PC-9 (cell line): ENCODE measurements around the gene ASB6. TPM values are rescaled to one million over a fixed set of nuclear protein-coding genes. Genes with fewer than 3 reads are reported as not detected.

ENCODE experiments used
- BruUV-seq: library from RNA; stranded (reverse); fragments of 400-500 nt; replicated peaks from 2 replicates; lab custom pipeline; 2021; lab: Mats Ljungman, UMichigan
- CTCF ChIA-PET: fragments of 300-600 bp; sonication (Branson Sonifier 250); formaldehyde crosslinking; loops from one replicate; lab custom pipeline; 2022; ENCODE audit warnings: antibody characterized with exemption; lab: Charles Lee
- POLR2A ChIA-PET: fragments of 300-600 bp; sonication (Branson Sonifier 250); formaldehyde crosslinking; loops from one replicate; lab custom pipeline; 2022; ENCODE audit warnings: antibody characterized with exemption; ENCODE audit not compliant: unreplicated experiment; lab: Charles Lee
- DNase-seq, 2 experiments: peaks; one replicate each; pipeline versions ENCODE4 v3.0.0 to v3.0.0-alpha.2; 2015 to 2022; ENCODE audit warnings: mixed read lengths in 1 of 2
- H2AFZ ChIP-seq: fragments of 200-600 bp; sonication (generic); 2 replicates; pipeline ENCODE4 v1.8.1; 2017; ENCODE audit warnings: antibody characterized with exemption
- H3F3A ChIP-seq: fragments of 200-600 bp; sonication (generic); 2 replicates; pipeline ENCODE4 v1.8.1; 2017; ENCODE audit warnings: antibody characterized with exemption, mild to moderate bottlenecking, low read depth; ENCODE audit not compliant: insufficient read depth
- H3K27ac ChIP-seq: fragments of 200-600 bp; sonication (generic); 2 replicates; pipeline ENCODE4 v1.6.1; 2016; ENCODE audit warnings: mixed run types
- H3K27me3 ChIP-seq: fragments of 200-600 bp; sonication (generic); 2 replicates; pipeline ENCODE4 v1.6.1; 2016; ENCODE audit warnings: low read depth, mixed run types; ENCODE audit not compliant: insufficient read depth
- H3K36me3 ChIP-seq: fragments of 200-600 bp; sonication (generic); 2 replicates; pipeline ENCODE4 v1.6.1; 2016; ENCODE audit warnings: low read depth, mixed run types
- H3K4me1 ChIP-seq: fragments of 200-600 bp; sonication (generic); replicated peaks from 2 replicates; pipeline ENCODE4 v1.6.1; 2016; ENCODE audit warnings: mixed run types; ENCODE audit not compliant: insufficient read depth
- H3K4me2 ChIP-seq: fragments of 200-600 bp; sonication (generic); 2 replicates; pipeline ENCODE4 v1.6.1; 2017; ENCODE audit warnings: mixed run types
- H3K4me3 ChIP-seq: fragments of 200-600 bp; sonication (generic); 2 replicates; pipeline ENCODE4 v1.6.1; 2016; ENCODE audit warnings: mixed run types
- H3K79me2 ChIP-seq: fragments of 200-600 bp; sonication (generic); 2 replicates; pipeline ENCODE4 v1.6.1; 2017; ENCODE audit warnings: low read depth, mixed run types
- H3K9me2 ChIP-seq: fragments of 200-600 bp; sonication (generic); 2 replicates; pipeline ENCODE4 v1.8.1; 2017; ENCODE audit warnings: mild to moderate bottlenecking; ENCODE audit not compliant: insufficient read depth
- H3K9me3 ChIP-seq: fragments of 200-600 bp; sonication (generic); 2 replicates; pipeline ENCODE4 v1.8.1; 2016; ENCODE audit warnings: low read depth; ENCODE audit not compliant: insufficient read depth
- H4K20me1 ChIP-seq: fragments of 200-600 bp; sonication (generic); 2 replicates; pipeline ENCODE4 v1.8.1; 2017; ENCODE audit not compliant: insufficient read depth
- CTCF ChIP-seq: fragments of 200-600 bp; sonication (generic); conservative IDR thresholded peaks from 2 replicates; pipeline ENCODE4 v1.6.1; 2017; ENCODE audit warnings: mixed run types, antibody characterized with exemption, mild to moderate bottlenecking, moderate library complexity
- EZH2 ChIP-seq: fragments of 200-600 bp; sonication (generic); IDR thresholded peaks from 2 replicates; pipeline ENCODE4 v1.8.0; 2017; ENCODE audit warnings: antibody characterized with exemption, low read depth
- intact Hi-C: fragments of 100-400 bp; cut with micrococcal nuclease; formaldehyde crosslinking; loops from one replicate; pipeline ENCODE4 v1.10.0; 2022; ENCODE audit not compliant: unreplicated experiment
- total RNA-seq: library from RNA; stranded (reverse); gene quantifications from 2 replicates; pipeline ENCODE4 v1.2.3, GENCODE V29; 2021

ASB6 gene
- total RNA-seq, 1 experiment from 2014 or later = 20.2 TPM

DNA sequence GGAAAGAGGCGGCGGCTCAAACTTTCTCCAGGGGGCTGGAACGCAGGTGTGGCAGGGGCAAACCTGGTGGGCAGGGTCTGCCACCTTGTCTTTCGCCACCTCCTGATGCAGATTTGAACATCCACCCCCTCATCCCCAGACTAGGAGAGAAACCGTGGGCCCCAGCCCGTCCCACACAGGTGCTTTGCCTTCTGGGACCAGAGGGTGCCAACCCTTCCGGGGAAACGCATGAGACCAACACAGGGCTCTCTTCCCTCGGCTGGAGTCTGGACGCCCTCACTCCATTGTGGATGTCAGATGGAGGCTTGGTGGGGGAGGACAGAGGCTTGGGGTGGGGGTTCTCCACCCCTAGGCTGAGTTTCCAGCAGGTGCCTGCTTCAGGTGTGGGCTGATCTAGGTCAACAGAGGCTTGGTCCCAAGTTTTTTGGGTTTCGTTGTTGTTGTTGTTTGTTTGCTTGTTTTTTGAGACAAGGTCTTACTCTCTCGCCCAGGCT lies 30.6 kb downstream of the ASB6 start:
- DNase-seq = no peak
- Histone ChIP-seq H3K9me2 (no peaks in the 10 kb centered on the region), H3F3A (peaks cover 22% of the 10 kb centered on the region), H3K4me2 (peak overlapping the region; percentile 93), H3K79me2 (no peaks in the 10 kb centered on the region), H4K20me1 (no peaks in the 10 kb centered on the region), H3K4me1 (peaks cover 32% of the 10 kb centered on the region), H3K36me3 (no peaks in the 10 kb centered on the region), H2AFZ (peak overlapping the region; percentile 68; the same call in 1 of the 2 replicates), H3K27ac (no peak overlapping the region), H3K27me3 (no peaks in the 10 kb centered on the region), H3K4me3 (peak overlapping the region; percentile 93; the same call in 1 of the 2 replicates), H3K9me3 (no peaks in the 10 kb centered on the region)
- TF ChIP-seq EZH2 = no peak
- no peak; the same call in 1 of the 2 replicates for TF ChIP-seq CTCF
- ChIA-PET CTCF (interaction anchor here (1.0 to 1.3 kb wide), 3 partner anchors 13 to 472 kb away, joined by 3 to 4 read pairs (median 3); no protein-coding TSS in a partner anchor), POLR2A (interaction anchor here (0.5 to 0.6 kb wide), 3 partner anchors 9 to 504 kb away, joined by 3 to 7 read pairs (median 5); no protein-coding TSS in a partner anchor)
- intact Hi-C loops = loop anchor here (1.0 to 5.0 kb wide), 4 partner anchors 123 to 481 kb away; no protein-coding TSS in a partner anchor
- BruUV-seq = TSS peak; percentile 18

DNA sequence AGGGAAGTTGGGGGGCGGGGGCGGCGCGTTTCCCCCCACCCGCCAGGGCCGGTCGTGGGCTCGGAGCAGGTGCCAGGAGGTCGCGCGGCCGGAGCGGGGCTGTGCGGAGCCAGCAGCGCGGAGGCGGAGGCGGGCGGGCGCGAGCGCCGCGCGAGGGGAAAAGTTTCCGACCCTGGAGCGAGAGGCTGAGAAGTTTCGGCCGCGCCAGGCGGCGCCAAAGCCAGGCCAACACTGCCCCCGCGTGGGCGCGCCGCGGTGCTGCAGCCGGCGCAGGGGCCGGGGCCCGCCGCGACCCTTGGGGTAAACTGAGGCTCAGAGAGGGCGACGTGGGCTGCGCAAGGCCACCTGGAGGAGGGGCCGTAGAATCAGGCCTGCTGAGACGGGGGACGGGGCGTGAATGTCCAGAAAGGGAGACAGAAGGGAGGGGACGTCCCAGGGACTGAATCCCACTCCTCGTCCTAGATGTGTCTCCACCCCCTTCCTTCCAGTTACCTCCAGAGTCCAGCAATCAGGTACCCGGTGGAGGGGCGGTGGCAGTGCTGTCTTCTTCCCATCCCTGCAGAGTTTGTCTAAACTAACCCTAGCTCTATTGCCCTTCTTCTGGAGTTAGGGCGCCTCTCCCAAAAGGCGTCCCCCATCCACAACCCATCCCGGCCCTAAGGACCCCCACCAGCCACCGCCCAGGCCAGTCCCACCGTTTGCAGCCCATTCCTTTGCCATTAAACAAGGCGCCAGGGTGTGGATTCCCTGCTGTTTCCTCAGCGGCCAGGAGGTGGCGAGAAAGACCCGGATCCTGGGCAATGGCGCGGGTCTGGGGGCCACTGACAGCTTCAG lies 31.3 kb downstream of the ASB6 start:
- Histone ChIP-seq H2AFZ (peak overlapping the region; percentile 80), H4K20me1 (no peaks in the 10 kb centered on the region), H3K4me1 (peaks cover 32% of the 10 kb centered on the region), H3K27me3 (no peaks in the 10 kb centered on the region), H3K79me2 (no peaks in the 10 kb centered on the region), H3K9me2 (no peaks in the 10 kb centered on the region), H3K36me3 (no peaks in the 10 kb centered on the region), H3K27ac (peak overlapping the region; percentile 62), H3K4me2 (peak overlapping the region; percentile 93), H3K9me3 (no peaks in the 10 kb centered on the region), H3K4me3 (peak overlapping the region; percentile 93), H3F3A (peaks cover 22% of the 10 kb centered on the region)
- ChIA-PET POLR2A (no interaction called here), CTCF (interaction anchor here (0.6 to 1.3 kb wide), 4 partner anchors 14 to 472 kb away, joined by 3 to 4 read pairs (median 3); no protein-coding TSS in a partner anchor)
- TF ChIP-seq CTCF (peak; percentile 85), EZH2 (no peak)
- BruUV-seq = no TSS peak
- peak in 1 of 2 experiments; percentile 77 for DNase-seq
- intact Hi-C loops = loop anchor here (1.0 to 5.0 kb wide), 5 partner anchors 122 to 480 kb away; no protein-coding TSS in a partner anchor

DNA sequence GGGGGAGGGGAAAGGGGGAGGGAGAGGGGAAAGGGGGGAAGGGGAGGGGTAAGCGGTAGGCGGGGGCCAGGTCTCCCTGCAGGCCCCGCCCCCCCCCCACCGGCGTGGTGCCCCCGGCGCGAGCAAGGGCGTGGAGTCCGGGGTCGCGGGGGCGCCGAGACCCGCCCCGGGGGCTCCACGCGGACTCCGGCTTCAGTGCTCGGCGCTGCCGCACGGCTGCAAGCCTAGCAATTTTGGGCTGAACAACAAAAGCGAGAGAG lies 31.8 kb downstream of the ASB6 start:
- Histone ChIP-seq H3K27me3 (no peaks in the 10 kb centered on the region), H3K9me3 (no peaks in the 10 kb centered on the region), H2AFZ (peak overlapping the region; percentile 80; the same call in 1 of the 2 replicates), H3K4me3 (peak overlapping the region; percentile 93), H3K9me2 (no peaks in the 10 kb centered on the region), H3K79me2 (no peaks in the 10 kb centered on the region), H4K20me1 (no peaks in the 10 kb centered on the region), H3K4me2 (peak overlapping the region; percentile 93), H3K27ac (peak overlapping the region; percentile 62), H3F3A (peaks cover 22% of the 10 kb centered on the region), H3K4me1 (peaks cover 32% of the 10 kb centered on the region), H3K36me3 (no peaks in the 10 kb centered on the region)
- intact Hi-C loops = loop anchor here (1.0 to 5.0 kb wide), 4 partner anchors 121 to 479 kb away; no protein-coding TSS in a partner anchor
- DNase-seq = no peak
- CTCF ChIA-PET = no interaction called here
- POLR2A ChIA-PET = no interaction called here
- BruUV-seq = no TSS peak
- no peak for TF ChIP-seq CTCF
- TF ChIP-seq EZH2 = no peak
